GM12874 (cell line): Measurements from ENCODE around the gene ZNF277.

Experiments
- CTCF ChIP-seq: IDR thresholded peaks from 2 replicates; pipeline ENCODE4 v1.5.1; 2011; ENCODE audit warnings: low read depth, mild to moderate bottlenecking, control low read depth, low read length, moderate library complexity; ENCODE audit not compliant: insufficient read depth

Gene ZNF277

GRCh38 chr7:112366886-112367285 is 160.4 kb downstream of the ZNF277 start:
- no peak for TF ChIP-seq CTCF

GRCh38 chr7:112370436-112370835 is 163.9 kb downstream of the ZNF277 start:
- no peak for TF ChIP-seq CTCF

GRCh38 chr7:112371701-112372100 is 165.2 kb downstream of the ZNF277 start:
- no peak for TF ChIP-seq CTCF

GRCh38 chr7:112372101-112372500 is 165.6 kb downstream of the ZNF277 start:
- TF ChIP-seq CTCF, result no peak

GRCh38 chr7:112377593-112377992 is 171.1 kb downstream of the ZNF277 start:
- TF ChIP-seq CTCF, result no peak

GRCh38 chr7:112381311-112382091 is 175.0 kb downstream of the ZNF277 start:
- TF ChIP-seq CTCF, result no peak

GRCh38 chr7:112383671-112384417 is 177.3 kb downstream of the ZNF277 start:
- TF ChIP-seq CTCF, result no peak
